ENCODE results near the gene PTPRC.

PTPRC gene

DNA sequence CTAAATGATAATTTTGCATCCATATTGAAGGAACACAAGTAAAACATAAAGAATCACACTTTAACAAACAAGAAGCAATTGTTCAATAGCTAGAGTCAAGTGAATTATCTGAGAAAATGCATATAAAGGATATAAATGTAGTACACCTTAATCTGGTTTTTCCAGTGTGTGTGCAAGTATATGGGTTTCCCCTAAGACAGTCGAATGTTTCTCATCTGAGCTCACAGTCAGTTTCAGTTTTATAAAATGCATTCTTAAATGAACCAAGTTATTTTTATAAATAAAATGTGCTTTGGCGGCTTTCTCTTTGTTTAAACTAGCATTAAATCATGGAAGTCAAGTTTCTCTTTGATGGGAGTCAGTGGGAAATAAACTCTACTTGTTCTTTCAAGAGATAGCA, 125.9 kb downstream of the PTPRC start:
- Mint-ChIP-seq H3K27ac (no peak overlapping the region), H3K4me3 (no peak overlapping the region), H3K4me1 (peaks cover 14% of the 10 kb centered on the region), H3K9me3 (no peaks in the 10 kb centered on the region), H3K27me3 (peaks cover 3% of the 10 kb centered on the region), H3K36me3 (peaks cover 11% of the 10 kb centered on the region)
- no peak for DNase-seq
- CTCF ChIA-PET: interaction anchor here (1.6 kb wide), 1 partner anchor 698 kb away, joined by 6 read pairs; no protein-coding TSS in a partner anchor

DNA sequence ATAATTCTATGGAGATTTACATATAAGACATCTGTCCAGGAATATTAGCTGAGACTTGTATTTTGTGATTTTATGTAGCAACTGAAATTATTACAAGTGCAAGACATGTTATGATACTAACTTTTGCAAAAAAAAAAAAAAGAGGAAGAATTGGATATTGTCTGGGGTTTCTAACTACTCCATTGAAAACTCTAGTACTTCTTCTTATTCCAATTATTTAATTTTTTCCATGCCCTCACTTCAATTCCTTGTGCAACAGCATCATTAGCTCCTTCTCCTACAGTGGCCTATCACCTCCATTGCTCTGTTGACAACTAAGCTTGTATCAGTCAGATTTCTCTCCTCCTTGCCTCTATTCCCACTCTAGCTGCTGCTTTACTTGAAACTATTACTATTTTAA, 126.6 kb downstream of the PTPRC start:
- no peak for DNase-seq
- H3K27me3 Mint-ChIP-seq: peaks cover 5% of the 10 kb centered on the region
- H3K36me3 Mint-ChIP-seq: peaks cover 6% of the 10 kb centered on the region
- peaks cover 14% of the 10 kb centered on the region for H3K4me1 Mint-ChIP-seq
- H3K27ac Mint-ChIP-seq: no peak overlapping the region
- no peak overlapping the region for H3K4me3 Mint-ChIP-seq
- CTCF ChIA-PET: interaction anchor here (0.7 to 1.6 kb wide), 3 partner anchors 347 to 698 kb away, joined by 4 to 6 read pairs (median 5); no protein-coding TSS in a partner anchor
- no peaks in the 10 kb centered on the region for H3K9me3 Mint-ChIP-seq

DNA sequence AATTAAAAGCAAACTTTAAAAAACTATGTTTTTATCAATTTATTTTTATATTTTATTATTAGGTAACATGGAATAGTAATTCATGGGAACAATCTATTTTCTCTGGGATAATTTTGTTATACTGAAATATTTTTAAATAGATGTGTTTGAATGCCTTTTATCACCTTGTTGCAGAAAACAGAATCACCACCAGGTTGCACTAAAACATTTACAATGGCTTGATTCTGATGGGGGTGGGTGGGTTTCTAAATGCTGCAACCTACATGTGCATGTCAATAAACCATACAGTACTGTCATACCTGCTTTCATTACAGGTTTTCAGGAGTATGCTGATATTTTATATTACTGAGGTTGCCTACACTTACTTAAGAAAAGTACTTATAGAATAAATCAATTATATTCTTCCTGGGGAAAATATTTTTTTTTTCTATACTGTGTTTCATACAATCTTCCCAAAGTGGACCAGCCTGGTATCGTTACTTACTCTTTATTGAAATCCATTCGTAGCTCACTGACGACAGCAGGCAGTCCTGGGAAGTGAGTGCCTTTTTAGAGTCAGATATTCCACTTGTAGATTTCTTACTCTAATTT, 132.8 kb downstream of the PTPRC start:
- CTCF ChIA-PET: interaction anchor here (0.6 to 3.3 kb wide), 6 partner anchors 9 to 1954 kb away, joined by 3 to 22 read pairs (median 4); no protein-coding TSS in a partner anchor
- Mint-ChIP-seq H3K9me3 (no peaks in the 10 kb centered on the region), H3K36me3 (no peaks in the 10 kb centered on the region), H3K27ac (no peak overlapping the region), H3K4me3 (no peak overlapping the region), H3K27me3 (peaks cover 8% of the 10 kb centered on the region), H3K4me1 (peaks cover 6% of the 10 kb centered on the region)
- DNase-seq: no peak

DNA sequence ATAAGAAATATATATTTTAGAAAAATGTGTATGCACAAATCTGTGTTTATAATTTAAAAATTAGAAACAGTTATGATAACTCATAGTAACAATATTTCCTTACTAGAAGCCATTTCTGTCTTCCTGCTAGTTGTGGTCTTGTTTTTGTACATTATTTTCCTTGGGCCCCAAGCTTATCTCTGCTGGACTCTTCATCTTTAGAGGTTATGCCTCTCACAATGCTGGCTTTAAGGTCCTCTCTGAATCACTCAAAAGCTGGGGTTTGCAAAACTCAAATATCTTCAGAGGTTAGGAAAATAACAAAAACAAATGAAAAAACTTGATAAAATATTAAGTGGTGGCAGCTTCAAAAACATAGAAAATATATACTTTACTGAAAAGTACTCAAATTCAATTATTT, 133.8 kb downstream of the PTPRC start:
- no peaks in the 10 kb centered on the region for H3K36me3 Mint-ChIP-seq
- peaks cover 9% of the 10 kb centered on the region for H3K4me1 Mint-ChIP-seq
- CTCF ChIA-PET: interaction anchor here (1.5 to 3.3 kb wide), 3 partner anchors 340 to 691 kb away, joined by 4 to 22 read pairs (median 11); no protein-coding TSS in a partner anchor
- DNase-seq: no peak
- no peak overlapping the region for H3K27ac Mint-ChIP-seq
- no peaks in the 10 kb centered on the region for H3K9me3 Mint-ChIP-seq
- H3K4me3 Mint-ChIP-seq: no peak overlapping the region
- peaks cover 8% of the 10 kb centered on the region for H3K27me3 Mint-ChIP-seq

DNA sequence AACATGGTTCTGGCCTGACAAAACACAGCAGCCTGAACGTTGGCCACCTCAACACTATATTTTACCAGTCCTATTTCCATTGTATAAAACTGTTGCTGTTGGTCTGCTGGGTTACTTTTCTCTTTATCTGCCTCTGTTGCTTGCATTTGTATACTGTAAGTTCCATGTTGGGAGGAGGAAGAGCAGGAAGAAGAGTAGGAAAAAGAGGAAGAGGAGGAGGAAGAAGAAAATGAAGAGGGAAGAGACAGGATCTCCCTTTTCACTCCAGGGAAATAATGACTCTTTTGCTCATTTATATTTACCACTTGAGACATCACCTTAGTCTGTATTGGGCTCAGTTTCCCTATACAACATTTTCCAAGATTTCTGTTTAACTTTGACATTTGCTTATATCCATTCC, 134.2 kb downstream of the PTPRC start:
- no peak for DNase-seq
- no peaks in the 10 kb centered on the region for H3K9me3 Mint-ChIP-seq
- H3K27me3 Mint-ChIP-seq: peaks cover 8% of the 10 kb centered on the region
- H3K36me3 Mint-ChIP-seq: no peaks in the 10 kb centered on the region
- H3K4me3 Mint-ChIP-seq: no peak overlapping the region
- no peak overlapping the region for H3K27ac Mint-ChIP-seq
- H3K4me1 Mint-ChIP-seq: peaks cover 9% of the 10 kb centered on the region
- CTCF ChIA-PET: interaction anchor here (1.1 to 3.3 kb wide), 5 partner anchors 339 to 691 kb away, joined by 3 to 22 read pairs (median 4); no protein-coding TSS in a partner anchor

DNA sequence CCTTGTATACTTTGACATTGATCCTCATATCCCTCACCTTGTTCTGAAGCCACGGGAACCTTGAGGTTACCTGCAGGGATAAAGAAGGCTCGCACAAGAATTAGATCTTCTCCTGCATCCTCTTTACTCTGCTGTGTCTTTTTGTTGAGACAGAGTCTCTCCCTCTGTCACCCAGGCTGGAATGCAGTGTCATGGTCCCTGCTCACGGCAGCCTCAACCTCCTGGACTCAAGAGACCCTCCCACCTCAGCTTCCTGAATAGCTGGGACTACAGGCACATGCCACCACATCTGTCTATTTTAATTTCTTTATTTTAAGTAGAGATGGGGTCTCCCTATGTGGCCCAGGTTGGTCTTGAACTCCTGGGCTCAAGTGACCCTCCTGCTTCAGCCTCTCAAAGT, 134.7 kb downstream of the PTPRC start:
- Mint-ChIP-seq H3K4me3 (no peak overlapping the region), H3K27ac (no peak overlapping the region), H3K36me3 (no peaks in the 10 kb centered on the region), H3K9me3 (no peaks in the 10 kb centered on the region), H3K4me1 (peaks cover 9% of the 10 kb centered on the region), H3K27me3 (peaks cover 8% of the 10 kb centered on the region)
- CTCF ChIA-PET: interaction anchor here (1.1 to 3.3 kb wide), 3 partner anchors 339 to 471 kb away, joined by 3 to 22 read pairs (median 4); no protein-coding TSS in a partner anchor
- DNase-seq: no peak

DNA sequence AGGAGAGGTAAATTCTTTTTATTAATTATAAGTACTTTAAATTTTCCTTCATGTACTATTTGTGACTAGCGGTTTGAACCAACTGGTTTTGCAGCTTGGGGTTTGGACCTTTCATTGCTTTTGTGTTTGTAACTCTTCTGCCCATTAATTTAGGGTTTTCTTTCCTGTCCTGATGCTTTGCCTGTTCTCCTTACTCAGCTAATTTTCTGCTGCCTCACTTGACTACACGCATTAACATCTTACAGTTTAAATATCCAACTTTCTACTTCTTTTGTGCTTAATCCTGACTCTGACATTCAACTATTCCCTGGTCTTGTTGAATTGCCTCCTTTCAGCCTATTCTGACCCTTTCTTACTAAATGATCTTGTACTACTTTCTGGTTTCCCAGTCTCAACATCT, 135.6 kb downstream of the PTPRC start:
- H3K9me3 Mint-ChIP-seq: no peaks in the 10 kb centered on the region
- CTCF ChIA-PET: interaction anchor here (1.1 to 3.3 kb wide), 3 partner anchors 338 to 470 kb away, joined by 3 to 22 read pairs (median 4); no protein-coding TSS in a partner anchor
- no peak for DNase-seq
- peaks cover 8% of the 10 kb centered on the region for H3K27me3 Mint-ChIP-seq
- no peak overlapping the region for H3K4me3 Mint-ChIP-seq
- H3K4me1 Mint-ChIP-seq: peaks cover 9% of the 10 kb centered on the region
- no peak overlapping the region for H3K27ac Mint-ChIP-seq
- no peaks in the 10 kb centered on the region for H3K36me3 Mint-ChIP-seq

DNA sequence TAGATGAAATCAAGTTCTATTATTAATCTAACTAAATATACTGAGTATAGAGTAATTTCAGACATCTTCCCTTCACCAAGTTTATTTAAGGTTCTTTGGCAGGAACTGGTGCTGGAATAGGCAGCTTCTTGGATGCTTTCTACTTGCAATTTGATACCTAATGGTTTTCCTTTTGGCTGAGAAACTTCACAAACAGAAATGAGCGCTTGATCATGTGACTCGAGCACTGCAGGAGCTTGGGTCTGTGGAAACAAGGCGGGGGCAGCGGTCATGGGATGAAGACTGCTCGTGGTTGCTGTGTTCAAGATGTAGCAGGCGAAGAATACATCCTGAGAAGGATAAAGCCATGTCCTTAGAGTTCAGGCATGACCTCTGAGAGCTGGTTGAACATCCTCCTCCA, 136.8 kb downstream of the PTPRC start:
- H3K27me3 Mint-ChIP-seq: peaks cover 3% of the 10 kb centered on the region
- H3K4me1 Mint-ChIP-seq: peaks cover 9% of the 10 kb centered on the region
- CTCF ChIA-PET: no interaction called here
- DNase-seq: no peak
- H3K27ac Mint-ChIP-seq: no peak overlapping the region
- no peak overlapping the region for H3K4me3 Mint-ChIP-seq
- H3K36me3 Mint-ChIP-seq: no peaks in the 10 kb centered on the region
- H3K9me3 Mint-ChIP-seq: no peaks in the 10 kb centered on the region

DNA sequence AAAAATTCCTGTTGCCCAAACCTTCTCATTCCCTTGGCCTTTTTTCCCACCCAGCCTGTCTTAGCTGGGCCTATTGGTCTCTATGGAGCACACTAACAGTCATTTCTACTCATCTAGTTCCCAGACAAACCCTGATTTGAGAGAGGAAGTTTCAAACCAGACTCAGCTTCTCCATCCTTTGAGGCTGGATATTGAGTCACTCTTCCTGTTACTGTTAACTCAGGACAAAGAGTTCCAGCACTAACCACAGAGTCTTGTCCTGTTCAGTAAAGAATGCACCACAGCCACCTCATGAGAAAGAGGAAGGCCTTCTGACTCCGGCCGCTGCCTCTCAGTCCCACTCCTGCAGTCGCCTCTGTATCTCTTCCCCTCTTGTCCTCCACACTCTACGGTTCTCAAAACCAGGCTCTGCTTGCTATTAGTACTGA, 137.8 kb downstream of the PTPRC start:
- H3K36me3 Mint-ChIP-seq: no peaks in the 10 kb centered on the region
- no peak for DNase-seq
- peaks cover 3% of the 10 kb centered on the region for H3K27me3 Mint-ChIP-seq
- no peaks in the 10 kb centered on the region for H3K9me3 Mint-ChIP-seq
- peaks cover 9% of the 10 kb centered on the region for H3K4me1 Mint-ChIP-seq
- no peak overlapping the region for H3K4me3 Mint-ChIP-seq
- H3K27ac Mint-ChIP-seq: no peak overlapping the region
- CTCF ChIA-PET: interaction anchor here (0.7 kb wide), 1 partner anchor 445 kb away, joined by 3 read pairs; no protein-coding TSS in a partner anchor

DNA sequence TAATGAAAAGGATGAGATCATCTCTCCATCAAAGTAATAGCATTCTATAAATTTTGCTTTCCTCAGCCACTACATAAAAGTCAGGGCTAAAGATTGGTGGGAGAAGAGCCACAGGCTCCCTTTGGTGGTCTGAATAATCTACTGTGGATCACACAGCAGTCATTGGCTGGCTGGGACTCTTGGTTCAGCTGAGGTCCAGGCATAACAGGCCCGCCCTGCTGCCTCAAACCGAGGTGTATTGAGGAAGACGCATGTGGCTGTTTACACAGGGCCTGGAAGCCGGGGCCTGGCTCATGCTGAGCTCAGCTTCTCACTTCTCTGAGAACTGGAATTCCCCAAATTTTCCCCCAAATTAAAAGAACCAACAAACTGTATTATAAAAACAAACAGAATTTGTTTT, 139.2 kb downstream of the PTPRC start:
- Mint-ChIP-seq H3K4me3 (no peak overlapping the region), H3K9me3 (no peaks in the 10 kb centered on the region), H3K4me1 (peaks cover 9% of the 10 kb centered on the region), H3K27me3 (peaks cover 3% of the 10 kb centered on the region), H3K27ac (no peak overlapping the region), H3K36me3 (no peaks in the 10 kb centered on the region)
- DNase-seq: no peak
- CTCF ChIA-PET: interaction anchor here (0.5 to 1.4 kb wide), 4 partner anchors 12 to 1530 kb away, joined by 3 to 4 read pairs (median 3); no protein-coding TSS in a partner anchor

DNA sequence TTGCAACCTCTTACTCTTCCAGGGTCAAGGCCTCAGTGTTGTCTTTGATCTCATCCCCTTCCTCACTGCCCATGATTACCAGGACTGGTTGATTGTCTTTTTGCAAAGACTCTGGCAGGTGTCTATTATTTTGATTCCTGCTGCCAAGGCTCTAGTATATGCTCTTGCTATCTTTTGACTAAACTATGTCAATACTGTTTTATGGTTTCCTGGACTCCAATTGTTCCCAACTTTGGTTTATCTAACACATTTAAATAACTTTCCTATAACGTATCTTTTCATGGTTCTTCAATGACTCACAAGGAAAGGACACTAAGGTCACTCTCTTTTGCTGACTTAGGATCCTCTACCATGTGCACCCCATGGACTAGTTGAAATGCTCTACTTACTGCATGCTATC, 141.5 kb downstream of the PTPRC start:
- CTCF ChIA-PET: interaction anchor here (0.7 kb wide), 1 partner anchor 8 kb away, joined by 3 read pairs; no protein-coding TSS in a partner anchor
- no peak overlapping the region for H3K4me3 Mint-ChIP-seq
- no peak for DNase-seq
- no peaks in the 10 kb centered on the region for H3K36me3 Mint-ChIP-seq
- H3K27ac Mint-ChIP-seq: no peak overlapping the region
- peaks cover 9% of the 10 kb centered on the region for H3K4me1 Mint-ChIP-seq
- H3K9me3 Mint-ChIP-seq: no peaks in the 10 kb centered on the region
- H3K27me3 Mint-ChIP-seq: peaks cover 3% of the 10 kb centered on the region

DNA sequence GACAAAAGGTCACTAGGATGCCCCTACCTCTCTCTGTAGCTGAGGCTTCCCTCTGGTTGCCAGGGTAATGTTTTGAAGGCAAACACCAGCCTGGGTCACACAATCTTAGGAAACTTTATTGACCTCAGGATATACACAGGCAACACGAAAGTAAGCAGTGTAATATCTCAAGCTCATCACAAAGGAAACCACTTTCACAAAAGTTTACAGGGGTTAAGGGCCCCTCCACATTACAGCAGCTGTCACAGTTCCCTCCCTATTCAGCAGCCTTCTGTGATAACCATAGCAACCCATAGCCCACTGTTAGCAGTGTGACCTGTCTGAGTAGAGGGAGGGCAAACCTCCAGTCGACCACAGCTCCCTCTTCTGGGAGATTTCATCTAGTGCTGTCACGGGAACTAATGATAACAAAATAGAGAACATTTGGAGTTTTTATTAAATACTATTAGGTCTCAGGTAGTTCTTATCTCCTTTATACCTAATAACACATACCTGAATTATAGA, 149.8 kb downstream of the PTPRC start:
- Mint-ChIP-seq H3K4me3 (no peak overlapping the region), H3K4me1 (peaks cover 3% of the 10 kb centered on the region), H3K27ac (no peak overlapping the region), H3K27me3 (no peaks in the 10 kb centered on the region), H3K9me3 (no peaks in the 10 kb centered on the region), H3K36me3 (no peaks in the 10 kb centered on the region)
- CTCF ChIA-PET: interaction anchor here (0.7 to 1.3 kb wide), 5 partner anchors 21 to 444 kb away, joined by 3 read pairs; no protein-coding TSS in a partner anchor
- no peak for DNase-seq

DNA sequence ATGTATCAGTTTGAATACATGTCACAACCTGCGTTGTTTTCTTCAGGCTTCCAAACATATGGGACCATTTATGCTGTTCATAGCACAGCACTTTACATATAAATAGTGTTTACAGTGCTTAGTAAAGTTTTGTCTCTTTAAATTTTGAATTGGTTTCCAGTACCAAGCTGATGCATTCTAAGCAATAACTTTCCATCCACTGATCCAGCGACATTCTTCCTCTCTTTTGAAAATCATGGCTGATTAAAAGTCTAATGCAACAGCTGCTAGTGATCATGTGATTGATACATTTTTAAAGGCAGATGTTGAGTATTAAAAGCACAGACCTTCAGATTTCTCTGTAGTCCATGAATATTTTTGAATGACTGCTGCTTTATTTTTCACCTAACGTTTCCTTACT, 154.9 kb downstream of the PTPRC start:
- H3K36me3 Mint-ChIP-seq: peaks cover 7% of the 10 kb centered on the region
- H3K4me3 Mint-ChIP-seq: no peak overlapping the region
- no peaks in the 10 kb centered on the region for H3K4me1 Mint-ChIP-seq
- CTCF ChIA-PET: no interaction called here
- H3K27ac Mint-ChIP-seq: no peak overlapping the region
- H3K9me3 Mint-ChIP-seq: peaks cover 23% of the 10 kb centered on the region
- H3K27me3 Mint-ChIP-seq: no peaks in the 10 kb centered on the region
- no peak for DNase-seq

DNA sequence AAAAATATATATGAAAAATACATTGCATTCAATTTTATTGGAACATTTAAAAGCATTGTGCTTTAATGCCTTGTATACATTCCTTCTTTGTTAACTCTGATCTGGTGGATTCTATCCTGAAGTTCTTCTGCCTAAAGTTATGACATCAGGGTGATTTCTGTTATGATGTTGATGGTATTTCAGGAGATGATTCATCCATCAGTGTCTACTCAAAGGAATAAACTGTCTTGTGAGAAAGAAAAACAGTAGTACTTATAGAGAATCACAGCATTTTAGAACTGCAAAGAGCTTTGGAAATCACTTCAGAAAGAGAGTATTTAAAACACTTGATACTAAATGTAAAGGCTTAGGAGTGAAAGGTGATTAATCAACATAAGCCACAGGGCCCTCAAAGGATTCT, 155.7 kb downstream of the PTPRC start:
- CTCF ChIA-PET: no interaction called here
- H3K36me3 Mint-ChIP-seq: peaks cover 7% of the 10 kb centered on the region
- H3K4me1 Mint-ChIP-seq: no peaks in the 10 kb centered on the region
- no peak overlapping the region for H3K4me3 Mint-ChIP-seq
- H3K9me3 Mint-ChIP-seq: peaks cover 23% of the 10 kb centered on the region
- no peak for DNase-seq
- H3K27ac Mint-ChIP-seq: no peak overlapping the region
- no peaks in the 10 kb centered on the region for H3K27me3 Mint-ChIP-seq

DNA sequence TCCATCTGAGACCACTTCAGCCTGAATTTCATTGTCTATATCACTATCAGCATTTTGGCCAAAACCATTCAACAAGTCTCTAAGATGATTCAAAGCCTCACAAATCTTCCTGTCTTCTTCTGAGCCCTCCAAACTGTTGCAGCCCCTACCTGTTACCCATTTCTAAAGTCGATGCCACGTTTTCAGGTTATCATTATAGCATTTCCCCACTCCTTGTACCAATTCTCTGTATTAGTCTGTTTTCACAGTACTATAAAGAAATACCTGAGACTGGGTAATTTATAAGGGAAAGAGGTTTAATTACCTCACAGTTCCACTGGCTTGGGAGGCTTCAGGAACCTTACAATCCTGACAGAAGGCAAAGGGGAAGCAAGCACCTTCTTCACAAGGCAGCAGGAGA, 158.8 kb downstream of the PTPRC start:
- CTCF ChIA-PET: no interaction called here
- Mint-ChIP-seq H3K27me3 (no peaks in the 10 kb centered on the region), H3K4me3 (no peak overlapping the region), H3K9me3 (peaks cover 23% of the 10 kb centered on the region), H3K27ac (no peak overlapping the region), H3K36me3 (peaks cover 7% of the 10 kb centered on the region), H3K4me1 (no peaks in the 10 kb centered on the region)
- no peak for DNase-seq
